ENCODE measurements around the gene CDK14. TPM values are rescaled to one million over a fixed set of nuclear protein-coding genes. Genes with fewer than 3 reads are reported as not detected.

The CDK14 gene
- total RNA-seq, 4 donors from 2014 or later, result 3.5 to 5.1 (median 3.9) TPM

DNA sequence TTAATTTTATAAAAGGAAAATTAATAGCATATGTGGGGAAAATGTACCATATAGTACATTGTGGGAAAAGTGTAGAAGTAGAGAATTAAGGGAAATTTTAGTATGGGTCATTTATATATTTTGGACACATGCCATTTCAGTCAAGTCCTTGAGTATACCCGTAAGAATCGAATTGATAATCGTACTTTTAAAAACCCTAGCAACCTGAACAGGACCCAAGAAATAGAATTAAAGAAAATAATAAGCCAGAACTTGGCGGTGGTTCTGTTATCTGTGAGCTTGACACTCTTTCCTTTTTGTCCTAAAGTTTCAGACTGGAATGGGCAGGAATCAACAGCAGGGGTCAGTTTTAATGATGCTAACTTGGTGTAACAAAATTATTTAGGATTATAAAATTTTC, 221.0 kb downstream of the CDK14 start:
- TF ChIP-seq, protein P1, sequence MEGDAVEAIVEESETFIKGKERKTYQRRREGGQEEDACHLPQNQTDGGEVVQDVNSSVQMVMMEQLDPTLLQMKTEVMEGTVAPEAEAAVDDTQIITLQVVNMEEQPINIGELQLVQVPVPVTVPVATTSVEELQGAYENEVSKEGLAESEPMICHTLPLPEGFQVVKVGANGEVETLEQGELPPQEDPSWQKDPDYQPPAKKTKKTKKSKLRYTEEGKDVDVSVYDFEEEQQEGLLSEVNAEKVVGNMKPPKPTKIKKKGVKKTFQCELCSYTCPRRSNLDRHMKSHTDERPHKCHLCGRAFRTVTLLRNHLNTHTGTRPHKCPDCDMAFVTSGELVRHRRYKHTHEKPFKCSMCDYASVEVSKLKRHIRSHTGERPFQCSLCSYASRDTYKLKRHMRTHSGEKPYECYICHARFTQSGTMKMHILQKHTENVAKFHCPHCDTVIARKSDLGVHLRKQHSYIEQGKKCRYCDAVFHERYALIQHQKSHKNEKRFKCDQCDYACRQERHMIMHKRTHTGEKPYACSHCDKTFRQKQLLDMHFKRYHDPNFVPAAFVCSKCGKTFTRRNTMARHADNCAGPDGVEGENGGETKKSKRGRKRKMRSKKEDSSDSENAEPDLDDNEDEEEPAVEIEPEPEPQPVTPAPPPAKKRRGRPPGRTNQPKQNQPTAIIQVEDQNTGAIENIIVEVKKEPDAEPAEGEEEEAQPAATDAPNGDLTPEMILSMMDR (IDR thresholded peaks at IDR 0.05), result no peak
- TF ChIP-seq POLR2AphosphoS5 (IDR thresholded peaks at IDR 0.05), result no peak
- no peak for TF ChIP-seq EP300 (IDR thresholded peaks at IDR 0.05)
- TF ChIP-seq POLR2A (IDR thresholded peaks at IDR 0.05), result no peak
- 58% methylated on average over 4 of the region's 4 CpGs for WGBS
- Histone ChIP-seq H3K27me3 (no peaks in the 10 kb centered on the region), H3K4me1 (no peaks in the 10 kb centered on the region), H3K27ac (no peak overlapping the region), H3K36me3 (no peaks in the 10 kb centered on the region), H3K9me3 (no peaks in the 10 kb centered on the region), H3K4me3 (no peak overlapping the region)
- DNase-seq (ENCODE audit: low spot score in 2 of 2), result no peak

DNA sequence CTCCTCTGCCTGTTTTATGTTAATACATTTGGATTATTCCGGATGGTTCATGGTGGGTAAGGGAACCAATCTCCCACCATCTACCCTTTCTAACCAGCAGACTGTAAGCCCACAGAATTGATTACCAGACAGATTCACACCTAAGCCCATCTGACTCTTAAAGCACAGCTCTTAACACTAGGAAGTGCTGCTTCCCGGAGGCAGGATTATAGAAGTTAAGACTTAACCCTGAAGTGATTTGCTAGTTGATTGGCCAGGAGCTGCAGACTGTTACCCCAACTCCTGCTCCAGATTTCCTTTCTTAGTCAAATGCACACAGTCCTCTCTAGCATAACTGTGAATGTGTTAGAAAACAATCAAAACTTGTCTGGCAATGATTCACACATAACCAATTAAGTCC, 221.7 kb downstream of the CDK14 start:
- Histone ChIP-seq H3K9me3 (no peaks in the 10 kb centered on the region), H3K27ac (no peak overlapping the region), H3K4me1 (no peaks in the 10 kb centered on the region), H3K27me3 (no peaks in the 10 kb centered on the region), H3K36me3 (no peaks in the 10 kb centered on the region), H3K4me3 (no peak overlapping the region)
- 45% methylated on average over 2 of the region's 2 CpGs for WGBS
- DNase-seq (ENCODE audit: low spot score in 2 of 2), result no peak
- TF ChIP-seq EP300 (IDR thresholded peaks at IDR 0.05), result no peak
- TF ChIP-seq, protein P1 (IDR thresholded peaks at IDR 0.05), result no peak
- TF ChIP-seq POLR2AphosphoS5 (IDR thresholded peaks at IDR 0.05), result no peak
- TF ChIP-seq POLR2A (IDR thresholded peaks at IDR 0.05), result no peak

DNA sequence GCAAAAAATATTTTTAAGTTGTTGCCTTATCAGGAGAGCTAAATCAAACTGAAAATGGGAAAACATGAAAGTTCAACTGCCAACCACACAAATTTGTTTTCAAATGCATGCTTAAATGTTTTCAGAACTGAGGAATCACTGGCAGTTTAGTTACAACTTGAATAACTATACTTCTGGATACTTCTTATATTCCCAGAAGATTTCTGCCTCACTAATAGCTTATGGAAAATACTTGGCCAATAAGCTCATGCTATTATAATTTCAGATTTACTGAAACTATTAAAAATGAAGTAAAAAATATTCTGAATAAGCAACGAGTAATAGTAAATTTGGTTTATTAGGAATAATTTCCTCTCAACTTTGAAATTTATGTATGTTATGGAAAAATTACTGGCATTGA, 222.2 kb downstream of the CDK14 start:
- 53% methylated on average over 1 of the region's 1 CpG for WGBS
- Histone ChIP-seq H3K4me3 (no peak overlapping the region), H3K27ac (no peak overlapping the region), H3K36me3 (no peaks in the 10 kb centered on the region), H3K27me3 (no peaks in the 10 kb centered on the region), H3K9me3 (no peaks in the 10 kb centered on the region), H3K4me1 (no peaks in the 10 kb centered on the region)
- no peak for DNase-seq (ENCODE audit: low spot score in 2 of 2)
- TF ChIP-seq POLR2A (IDR thresholded peaks at IDR 0.05) (no peak), POLR2AphosphoS5 (IDR thresholded peaks at IDR 0.05) (no peak), EP300 (IDR thresholded peaks at IDR 0.05) (no peak)
- TF ChIP-seq, protein P1 (IDR thresholded peaks at IDR 0.05), result no peak

DNA sequence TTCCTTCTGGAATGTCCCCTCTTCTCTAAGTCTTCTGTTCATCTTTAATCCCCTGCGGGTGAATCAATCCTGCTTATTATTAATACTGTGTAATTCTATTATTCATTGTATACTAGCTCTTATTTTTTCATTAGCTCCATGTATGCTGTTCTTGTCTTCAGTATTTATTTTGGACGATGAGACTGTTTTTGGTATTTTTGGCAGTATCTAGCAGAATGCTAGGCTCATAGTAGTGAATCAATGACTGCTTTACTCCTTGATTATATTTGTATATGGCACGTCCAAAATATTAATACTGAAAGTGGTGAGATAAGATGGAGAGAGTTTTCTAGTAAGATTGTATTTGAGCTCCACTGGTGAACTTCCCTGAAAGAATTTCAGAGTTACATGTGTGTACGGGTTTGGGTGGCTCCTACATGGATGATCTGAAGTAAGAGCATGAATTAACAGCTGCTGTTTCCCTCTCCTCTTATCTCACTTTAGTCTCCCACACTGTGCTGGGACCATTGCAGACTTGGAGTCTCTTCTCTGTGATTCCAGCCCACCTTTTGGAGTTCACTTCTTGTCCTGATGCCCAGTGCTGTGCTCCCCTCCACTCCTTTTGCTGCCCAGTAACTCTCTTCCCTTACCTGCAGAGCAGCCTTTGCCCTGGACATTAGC, 226.0 kb downstream of the CDK14 start:
- no peak overlapping the region for H3K4me3 ChIP-seq
- no peak overlapping the region for H3K27ac ChIP-seq
- H3K27me3 ChIP-seq, result no peaks in the 10 kb centered on the region
- WGBS, result 74% methylated on average over 4 of the region's 4 CpGs
- no peaks in the 10 kb centered on the region for H3K36me3 ChIP-seq
- H3K4me1 ChIP-seq, result peaks cover 9% of the 10 kb centered on the region
- TF ChIP-seq EP300 (IDR thresholded peaks at IDR 0.05) (no peak), POLR2AphosphoS5 (IDR thresholded peaks at IDR 0.05) (no peak), POLR2A (IDR thresholded peaks at IDR 0.05) (no peak)
- TF ChIP-seq, protein P1 (IDR thresholded peaks at IDR 0.05), result no peak
- H3K9me3 ChIP-seq, result no peaks in the 10 kb centered on the region
- no peak for DNase-seq (ENCODE audit: low spot score in 2 of 2)

DNA sequence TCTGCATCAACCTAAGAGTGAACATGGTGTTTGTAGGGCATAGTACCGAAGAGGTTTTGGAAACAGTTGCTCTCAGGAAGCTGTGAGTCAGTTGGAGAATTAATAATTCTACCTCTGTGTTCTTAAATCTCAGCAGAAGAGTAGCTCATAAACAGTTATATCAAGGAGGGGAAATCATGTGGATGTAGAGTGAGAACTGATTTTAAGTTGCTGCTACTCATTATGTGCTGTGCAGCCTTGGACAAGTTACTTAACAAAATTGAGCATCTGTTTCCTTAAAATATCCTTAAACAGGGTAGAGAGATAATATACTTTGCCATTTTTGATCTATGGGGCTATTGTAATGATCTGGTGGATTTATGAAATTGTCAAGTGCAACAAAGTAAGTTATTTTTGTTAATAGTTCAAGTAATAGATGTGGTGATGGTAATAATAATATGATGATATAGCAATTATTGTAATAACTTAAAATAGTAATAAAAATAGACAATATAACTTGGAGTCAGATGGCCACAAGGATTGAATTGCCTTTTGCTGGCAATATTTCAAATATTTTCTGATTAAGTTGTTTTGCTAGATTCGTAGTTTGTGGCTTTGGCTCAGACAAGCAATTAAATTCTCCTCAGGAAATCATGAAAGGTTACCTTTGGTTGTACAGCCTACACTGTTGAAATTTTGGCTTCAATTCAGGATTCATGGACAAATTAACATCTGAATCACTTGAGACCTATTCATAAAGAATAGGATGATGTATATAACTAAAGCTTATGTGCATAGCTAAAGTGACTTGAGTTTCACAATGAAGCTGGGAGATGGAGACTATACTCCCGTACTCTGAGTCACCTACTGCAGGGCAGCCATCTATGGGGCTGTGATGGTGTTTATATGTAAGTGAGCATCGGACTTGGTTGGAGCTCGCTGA, 228.5 kb downstream of the CDK14 start:
- DNase-seq (ENCODE audit: low spot score in 2 of 2), result no peak
- Histone ChIP-seq H3K4me1 (peaks cover 9% of the 10 kb centered on the region), H3K27me3 (no peaks in the 10 kb centered on the region), H3K27ac (peak overlapping the region; percentile 41), H3K36me3 (no peaks in the 10 kb centered on the region), H3K9me3 (no peaks in the 10 kb centered on the region), H3K4me3 (no peak overlapping the region)
- TF ChIP-seq POLR2AphosphoS5 (IDR thresholded peaks at IDR 0.05), result no peak
- TF ChIP-seq POLR2A (IDR thresholded peaks at IDR 0.05), result no peak
- no peak for TF ChIP-seq EP300 (IDR thresholded peaks at IDR 0.05)
- TF ChIP-seq, protein P1 (IDR thresholded peaks at IDR 0.05), result no peak
- 42% methylated on average over 5 of the region's 5 CpGs for WGBS
